ENCODE results near the gene TCHHL1.
A peak's percentile ranks its signal among the peaks of the same experiment; 100 is the strongest.

The TCHHL1 gene

GRCh38 chr1:152038871-152039270 is 50.0 kb downstream of the TCHHL1 start:
- Histone ChIP-seq H3K9ac (ENCODE audit: low read depth, low read length) (no peak overlapping the region), H3K9me3 (ENCODE audit: insufficient read depth, low read depth, low read length) (no peaks in the 10 kb centered on the region), H3K27me3 (ENCODE audit: insufficient read depth, low read length) (peaks cover 31% of the 10 kb centered on the region), H3K27ac (ENCODE audit: low read depth, low read length) (no peak overlapping the region), H3K36me3 (ENCODE audit: insufficient read depth, low read length) (peaks cover 4% of the 10 kb centered on the region; the same call in 1 of the 2 replicates), H3K4me3 (ENCODE audit: low read length) (no peak overlapping the region), H3K4me1 (ENCODE audit: insufficient read depth, low read length) (peaks cover 25% of the 10 kb centered on the region)
- WGBS = 92% methylated on average over 10 of the region's 10 CpGs

- peaks cover 28% of the 10 kb centered on the region for H3K36me3 ChIP-seq (ENCODE audit: insufficient read depth, low read length)
- WGBS = under 1% methylated on average over 52 of the region's 53 CpGs
- peak within 1 kb of the TSS; percentile 80 for H3K4me3 ChIP-seq (ENCODE audit: low read length)
- peaks cover 21% of the 10 kb centered on the region for H3K27me3 ChIP-seq (ENCODE audit: insufficient read depth, low read length)
- H3K9ac ChIP-seq (ENCODE audit: low read depth, low read length) = peak within 1 kb of the TSS; percentile 68
- peak within 1 kb of the TSS; percentile 20; the same call in 1 of the 2 replicates for H3K27ac ChIP-seq (ENCODE audit: low read depth, low read length)
- no peaks in the 10 kb centered on the region for H3K9me3 ChIP-seq (ENCODE audit: insufficient read depth, low read depth, low read length)
- H3K4me1 ChIP-seq (ENCODE audit: insufficient read depth, low read length) = peaks cover 20% of the 10 kb centered on the region
These were observed 52.3 kb downstream of the TCHHL1 start, which contains the start of gene S100A11 for GRCh38 chr1:152036267-152037216. TSS of gene S100A11 (minus strand) at chr1:152037004. CDS start at chr1:152036915, 89 bp downstream.

- Histone ChIP-seq H3K9me3 (ENCODE audit: insufficient read depth, low read depth, low read length) (no peaks in the 10 kb centered on the region), H3K27ac (ENCODE audit: low read depth, low read length) (peak overlapping the region; percentile 46), H3K4me1 (ENCODE audit: insufficient read depth, low read length) (peaks cover 20% of the 10 kb centered on the region), H3K4me3 (ENCODE audit: low read length) (peak overlapping the region; percentile 80), H3K36me3 (ENCODE audit: insufficient read depth, low read length) (peaks cover 33% of the 10 kb centered on the region), H3K27me3 (ENCODE audit: insufficient read depth, low read length) (peaks cover 14% of the 10 kb centered on the region), H3K9ac (ENCODE audit: low read depth, low read length) (peak overlapping the region; percentile 68)
- WGBS = 7% methylated on average over 17 of the region's 17 CpGs
These were observed 53.2 kb downstream of the TCHHL1 start for GRCh38 chr1:152035539-152036266.

- Histone ChIP-seq H3K36me3 (ENCODE audit: insufficient read depth, low read length) (peaks cover 36% of the 10 kb centered on the region), H3K27me3 (ENCODE audit: insufficient read depth, low read length) (peaks cover 6% of the 10 kb centered on the region), H3K9ac (ENCODE audit: low read depth, low read length) (peak overlapping the region; percentile 68), H3K27ac (ENCODE audit: low read depth, low read length) (peak overlapping the region; percentile 54), H3K9me3 (ENCODE audit: insufficient read depth, low read depth, low read length) (no peaks in the 10 kb centered on the region), H3K4me3 (ENCODE audit: low read length) (peak overlapping the region; percentile 80), H3K4me1 (ENCODE audit: insufficient read depth, low read length) (peaks cover 20% of the 10 kb centered on the region)
- 12% methylated on average over 6 of the region's 8 CpGs for WGBS
These were observed 54.0 kb downstream of the TCHHL1 start for GRCh38 chr1:152034654-152035538.

- no peaks in the 10 kb centered on the region for H3K9me3 ChIP-seq (ENCODE audit: insufficient read depth, low read depth, low read length)
- no peak overlapping the region for H3K9ac ChIP-seq (ENCODE audit: low read depth, low read length)
- H3K4me1 ChIP-seq (ENCODE audit: insufficient read depth, low read length) = peaks cover 20% of the 10 kb centered on the region
- H3K4me3 ChIP-seq (ENCODE audit: low read length) = peak overlapping the region; percentile 80; the same call in 1 of the 2 replicates
- 55% methylated on average over 1 of the region's 1 CpG for WGBS
- H3K27ac ChIP-seq (ENCODE audit: low read depth, low read length) = 0 out of 2 replicates have a peak overlapping the region, but pooled peaks have one; percentile 6
- H3K27me3 ChIP-seq (ENCODE audit: insufficient read depth, low read length) = peaks cover 4% of the 10 kb centered on the region
- peaks cover 36% of the 10 kb centered on the region for H3K36me3 ChIP-seq (ENCODE audit: insufficient read depth, low read length)
These were observed 54.6 kb downstream of the TCHHL1 start for GRCh38 chr1:152034324-152034653.
